Lower lobe of right lung (tissue), 2 donors: ENCODE results near the gene ACP4. TPM values are rescaled to one million over a fixed set of nuclear protein-coding genes. Genes with fewer than 3 reads are reported as not detected.

Experiments
- ATAC-seq, 2 donors: fragments of 200-7000 bp; cut with Tn5 transposase; one replicate each; pipeline ENCODE4 v1.9.1; 2020 to 2022; ENCODE audit warnings: mild to moderate bottlenecking in 2 of 2, moderate library complexity in 2 of 2
- DNase-seq: peaks from one replicate; pipeline ENCODE4 v3.0.0-alpha.2; 2020
- H3K27ac ChIP-seq: fragments of 200-600 bp; one replicate; pipeline ENCODE4 v1.8.0; 2022
- H3K27me3 ChIP-seq: fragments of 200-600 bp; one replicate; pipeline ENCODE4 v1.8.0; 2022; ENCODE audit warnings: low read depth
- H3K36me3 ChIP-seq: fragments of 200-600 bp; one replicate; pipeline ENCODE4 v1.8.0; 2022; ENCODE audit warnings: mild to moderate bottlenecking
- H3K4me1 ChIP-seq: fragments of 200-600 bp; one replicate; pipeline ENCODE4 v1.8.0; 2022
- H3K4me3 ChIP-seq: fragments of 200-600 bp; one replicate; pipeline ENCODE4 v1.8.0; 2022; ENCODE audit warnings: mild to moderate bottlenecking
- H3K9me3 ChIP-seq: fragments of 200-600 bp; one replicate; pipeline ENCODE4 v1.8.0; 2022
- intact Hi-C: fragments of 100-400 bp; cut with DNase I; formaldehyde crosslinking; loops from one replicate; pipeline ENCODE4 v1.11.0; 2022
- total RNA-seq: library from RNA; stranded (reverse); fragmentation: NEBNext Ultra II Directional; extraction: Animal tissue kit (Norgen Biotek cat#: 25700); gene quantifications from one replicate; pipeline ENCODE4 v1.2.1, GENCODE V29; 2021
- TF ChIP-seq, protein P1 (sequence below): fragments of 200-600 bp; IDR thresholded peaks from one replicate; pipeline ENCODE4 v1.8.0; 2022; ENCODE audit warnings: antibody characterized with exemption, mild to moderate bottlenecking
- donor health status: DM: no; HTN: yes; CAD: no; lungs with severe emphysema.

ACP4 gene
- total RNA-seq, 1 donor from 2014 or later = not detected

DNA sequence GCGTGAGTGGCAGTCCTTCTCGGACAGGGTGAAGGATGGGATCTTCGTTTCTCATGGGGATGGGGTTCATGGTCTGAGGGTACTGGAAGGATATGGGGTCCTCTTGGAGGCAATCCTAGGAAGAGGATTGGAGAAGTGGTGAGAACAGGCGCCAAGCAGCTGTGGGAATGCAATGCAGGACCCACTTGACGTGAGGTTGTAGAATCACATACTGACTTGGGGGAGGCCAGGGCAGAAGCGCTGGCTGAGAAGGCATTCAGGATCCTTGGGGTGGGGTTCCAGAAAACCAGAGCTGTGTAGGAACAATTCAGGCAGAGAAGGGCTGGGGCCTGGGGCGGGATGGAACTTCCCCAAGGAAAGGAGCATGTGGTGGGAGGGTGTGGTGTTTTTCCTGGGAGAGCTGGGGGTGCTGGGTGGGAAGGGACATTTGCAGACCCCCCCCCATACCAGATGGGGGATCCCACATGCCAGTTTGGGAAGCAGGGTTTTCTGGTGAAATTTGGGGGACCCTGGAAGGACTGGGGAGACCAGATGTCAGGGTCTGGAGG is 32.5 kb downstream of the ACP4 start:
- H3K27me3 ChIP-seq = peaks cover 73% of the 10 kb centered on the region
- intact Hi-C loops = no loop called here

DNA sequence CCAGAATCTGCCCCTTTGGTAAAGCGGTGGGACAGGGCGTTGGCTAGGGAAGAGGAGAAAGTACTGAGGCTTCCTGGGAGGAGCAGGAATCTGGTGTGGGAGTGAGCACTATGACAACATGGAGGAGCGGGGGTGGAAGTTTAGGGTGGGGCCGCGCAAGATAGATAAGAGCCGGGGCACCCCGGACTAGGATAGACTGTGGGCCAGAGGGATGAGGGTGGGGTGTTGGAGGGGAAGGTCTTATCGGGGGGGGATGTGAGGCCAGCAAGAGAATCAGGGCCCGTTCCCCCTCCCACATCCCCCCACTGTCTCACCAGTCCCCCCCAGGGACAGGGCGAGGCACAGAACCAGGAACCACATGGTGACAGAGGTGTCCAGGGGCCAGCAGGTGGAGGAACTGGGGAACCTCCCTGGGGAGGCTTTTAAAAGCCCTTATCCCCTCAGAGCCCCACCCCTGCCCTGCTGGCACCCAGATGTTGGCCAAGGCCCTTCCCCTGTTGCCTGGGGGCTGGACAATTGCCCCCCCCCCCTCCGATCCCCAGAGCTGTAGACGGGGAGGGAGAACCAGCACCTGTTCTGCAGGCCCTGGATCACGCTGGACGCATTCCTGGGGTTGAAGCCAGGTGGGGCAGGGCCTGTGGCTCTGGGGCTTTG is 33.3 kb downstream of the ACP4 start, which contains the start of gene KLK1:
Gene KLK1 (minus strand): TSS at position 399 of the 654 bp plus-strand sequence. CDS start 39 bp downstream, at position 360.
- ATAC-seq = no peak
- no peak for DNase-seq
- peaks cover 68% of the 10 kb centered on the region for H3K27me3 ChIP-seq

More for the DNA sequence above, 32.5 kb downstream of the ACP4 start:
- H3K9me3 ChIP-seq = no peaks in the 10 kb centered on the region
- H3K36me3 ChIP-seq = no peaks in the 10 kb centered on the region
- ATAC-seq = no peak
- no peak overlapping the region for H3K27ac ChIP-seq
- H3K4me3 ChIP-seq = no peak overlapping the region
- peaks cover 8% of the 10 kb centered on the region for H3K4me1 ChIP-seq
- TF ChIP-seq, protein P1, sequence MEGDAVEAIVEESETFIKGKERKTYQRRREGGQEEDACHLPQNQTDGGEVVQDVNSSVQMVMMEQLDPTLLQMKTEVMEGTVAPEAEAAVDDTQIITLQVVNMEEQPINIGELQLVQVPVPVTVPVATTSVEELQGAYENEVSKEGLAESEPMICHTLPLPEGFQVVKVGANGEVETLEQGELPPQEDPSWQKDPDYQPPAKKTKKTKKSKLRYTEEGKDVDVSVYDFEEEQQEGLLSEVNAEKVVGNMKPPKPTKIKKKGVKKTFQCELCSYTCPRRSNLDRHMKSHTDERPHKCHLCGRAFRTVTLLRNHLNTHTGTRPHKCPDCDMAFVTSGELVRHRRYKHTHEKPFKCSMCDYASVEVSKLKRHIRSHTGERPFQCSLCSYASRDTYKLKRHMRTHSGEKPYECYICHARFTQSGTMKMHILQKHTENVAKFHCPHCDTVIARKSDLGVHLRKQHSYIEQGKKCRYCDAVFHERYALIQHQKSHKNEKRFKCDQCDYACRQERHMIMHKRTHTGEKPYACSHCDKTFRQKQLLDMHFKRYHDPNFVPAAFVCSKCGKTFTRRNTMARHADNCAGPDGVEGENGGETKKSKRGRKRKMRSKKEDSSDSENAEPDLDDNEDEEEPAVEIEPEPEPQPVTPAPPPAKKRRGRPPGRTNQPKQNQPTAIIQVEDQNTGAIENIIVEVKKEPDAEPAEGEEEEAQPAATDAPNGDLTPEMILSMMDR = no peak
- DNase-seq = no peak

DNA sequence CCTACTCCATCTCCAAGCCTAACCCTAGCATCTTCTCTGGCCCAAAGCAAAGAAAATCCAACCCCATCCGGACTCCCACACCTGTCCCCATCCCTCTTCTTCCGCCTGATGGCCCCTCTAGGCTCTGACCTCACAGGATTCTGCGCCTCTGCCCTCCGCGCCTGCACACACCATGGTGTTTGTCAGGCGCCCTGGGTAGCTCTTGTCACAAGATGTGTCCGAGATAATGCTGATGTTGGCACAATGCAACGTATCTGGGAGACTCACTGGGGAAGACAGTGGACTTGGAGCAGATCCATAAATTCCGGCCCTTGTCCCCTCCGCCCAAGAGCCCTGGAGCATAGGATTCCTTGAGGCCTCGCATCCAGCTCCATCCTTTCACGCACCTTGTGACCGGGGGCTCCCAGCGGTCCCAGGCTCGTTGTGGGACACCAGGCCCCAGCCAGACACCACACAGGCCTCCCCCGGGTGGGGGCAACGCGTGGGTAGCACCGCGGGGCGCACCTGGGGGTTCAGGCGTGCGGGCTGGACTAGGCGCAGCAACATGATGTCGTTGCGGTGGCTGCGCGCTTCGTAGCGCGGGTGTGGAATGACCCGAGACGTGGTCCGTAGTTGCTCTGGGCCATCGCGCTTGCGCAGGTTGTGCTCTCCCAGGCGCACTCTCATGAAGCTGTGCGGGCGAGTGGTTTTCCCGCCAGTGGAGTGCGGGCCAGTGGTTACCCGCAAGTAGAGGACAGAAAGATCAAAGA is 36.5 kb downstream of the ACP4 start:
- H3K36me3 ChIP-seq = no peaks in the 10 kb centered on the region
- H3K4me3 ChIP-seq = no peak overlapping the region
- intact Hi-C loops = no loop called here
- DNase-seq (no peak), ATAC-seq (no peak)
- no peak overlapping the region for H3K27ac ChIP-seq
- H3K9me3 ChIP-seq = no peaks in the 10 kb centered on the region
- no peaks in the 10 kb centered on the region for H3K4me1 ChIP-seq
- peaks cover 36% of the 10 kb centered on the region for H3K27me3 ChIP-seq
- TF ChIP-seq, protein P1 = no peak

More for the DNA sequence above, 33.3 kb downstream of the ACP4 start, which contains the start of gene KLK1:
- Histone ChIP-seq H3K4me3 (no peak within 1 kb of the TSS), H3K4me1 (peaks cover under 1% of the 10 kb centered on the region), H3K27ac (no peak within 1 kb of the TSS), H3K9me3 (no peaks in the 10 kb centered on the region), H3K36me3 (no peaks in the 10 kb centered on the region)
- intact Hi-C loops = no loop called here
- TF ChIP-seq, protein P1 = no peak

DNA sequence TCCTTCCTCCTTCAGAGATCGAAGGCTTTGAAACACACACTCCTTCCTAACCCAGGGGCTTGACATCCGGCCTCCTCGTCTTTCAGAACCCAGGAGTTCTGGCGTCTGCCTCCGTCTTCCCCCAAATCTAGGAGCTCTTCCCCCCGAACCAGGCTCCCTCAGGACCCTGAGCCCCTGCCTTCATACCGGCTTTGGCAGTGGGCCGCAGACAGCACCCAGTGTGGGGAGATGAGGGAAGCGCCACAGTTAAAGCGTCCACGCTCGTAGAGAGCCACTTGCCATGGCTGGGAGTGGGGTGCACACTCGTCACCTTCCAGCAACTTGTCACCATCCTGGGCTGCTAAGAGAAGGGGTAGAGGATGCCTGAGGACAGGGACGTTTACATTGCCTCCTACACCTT is 37.3 kb downstream of the ACP4 start:
- H3K27me3 ChIP-seq = peaks cover 30% of the 10 kb centered on the region
- no peak for DNase-seq
- ATAC-seq = no peak
- H3K9me3 ChIP-seq = no peaks in the 10 kb centered on the region
- no peak overlapping the region for H3K4me3 ChIP-seq
- H3K36me3 ChIP-seq = no peaks in the 10 kb centered on the region
- H3K4me1 ChIP-seq = no peaks in the 10 kb centered on the region
- TF ChIP-seq, protein P1 = no peak
- H3K27ac ChIP-seq = no peak overlapping the region
- intact Hi-C loops = no loop called here

DNA sequence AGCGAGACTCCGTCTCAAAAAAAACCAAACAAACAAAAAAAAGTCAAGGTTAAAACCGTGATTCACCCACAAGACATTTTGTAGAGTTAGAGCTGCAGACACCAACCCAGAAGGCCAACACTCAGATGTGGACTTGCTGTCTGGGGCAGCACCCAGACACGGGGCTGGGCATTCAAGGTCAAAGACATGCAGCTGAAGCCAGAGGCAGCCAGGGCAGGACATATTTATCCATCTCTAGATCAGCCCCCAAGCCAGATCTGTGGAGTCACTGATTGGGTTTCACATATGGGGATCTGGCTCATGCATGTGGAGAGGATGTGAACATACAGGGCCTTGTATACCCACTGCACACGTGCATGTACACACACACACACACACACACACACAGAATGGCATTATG is 39.6 kb downstream of the ACP4 start:
- H3K4me1 ChIP-seq = no peaks in the 10 kb centered on the region
- peaks cover 17% of the 10 kb centered on the region for H3K27me3 ChIP-seq
- intact Hi-C loops = no loop called here
- DNase-seq (no peak), ATAC-seq (no peak)
- TF ChIP-seq, protein P1 = no peak
- no peak overlapping the region for H3K27ac ChIP-seq
- H3K36me3 ChIP-seq = no peaks in the 10 kb centered on the region
- no peak overlapping the region for H3K4me3 ChIP-seq
- no peaks in the 10 kb centered on the region for H3K9me3 ChIP-seq
